Upper lobe of left lung (tissue), 4 donors: Measurements from ENCODE around the gene PREX1.

ENCODE experiments used
- CTCF ChIP-seq, 6 experiments: fragments of 450-650 bp in 4 of 6; fragments of 200-600 bp in 2 of 6; sonication (generic) in 2 of 6; IDR thresholded peaks; one replicate each; pipeline ENCODE4 v1.5.1; 2016 to 2019; ENCODE audit warnings: antibody characterized with exemption in 6 of 6
- EP300 ChIP-seq, 4 donors: sonication (generic); formaldehyde crosslinking; IDR thresholded peaks; one replicate each; pipeline ENCODE4 v1.5.1; 2017; ENCODE audit warnings: antibody characterized with exemption in 4 of 4, control low read depth in 2 of 4
- POLR2A ChIP-seq, 4 donors: fragments of 450-650 bp; IDR thresholded peaks; one replicate each; pipeline ENCODE4 v1.5.1; 2016 to 2017; ENCODE audit warnings: antibody characterized with exemption in 4 of 4, mild to moderate bottlenecking in 2 of 4

- no peak for TF ChIP-seq CTCF (IDR thresholded peaks at IDR 0.05)
- no peak for TF ChIP-seq POLR2A (IDR thresholded peaks at IDR 0.05)
- TF ChIP-seq EP300 (IDR thresholded peaks at IDR 0.05), result no peak
These were observed 58.5 kb downstream of the PREX1 start for GRCh38 chr20:48769069-48769983.
